Ishikawa (cell line): ENCODE results near the gene KDM2B.
A peak's percentile ranks its signal among the peaks of the same experiment; 100 is the strongest.

Experiments
- CEBPB ChIP-seq: IDR thresholded peaks from 2 replicates; pipeline ENCODE4 v1.6.1; 2012
- CREB1 ChIP-seq: IDR thresholded peaks from 2 replicates; pipeline ENCODE4 v1.6.1; 2012; ENCODE audit warnings: low read depth
- EGR1 ChIP-seq: IDR thresholded peaks from 2 replicates; pipeline ENCODE4 v1.6.1; 2012
- EP300 ChIP-seq: IDR thresholded peaks from 2 replicates; pipeline ENCODE4 v1.6.1; 2012; ENCODE audit warnings: borderline replicate concordance
- FOXM1 ChIP-seq: IDR thresholded peaks from 2 replicates; pipeline ENCODE4 v1.6.1; 2012; ENCODE audit warnings: low read depth, borderline replicate concordance
- NFIC ChIP-seq: IDR thresholded peaks from 2 replicates; pipeline ENCODE4 v1.6.1; 2012
- RAD21 ChIP-seq: IDR thresholded peaks from 2 replicates; pipeline ENCODE4 v1.6.1; 2012; ENCODE audit warnings: low read depth
- TAF1 ChIP-seq: IDR thresholded peaks from 2 replicates; pipeline ENCODE4 v1.6.1; 2012; ENCODE audit warnings: low read depth, mild to moderate bottlenecking
- TCF12 ChIP-seq: IDR thresholded peaks from 2 replicates; pipeline ENCODE4 v1.6.1; 2012; ENCODE audit warnings: low read depth
- TEAD4 ChIP-seq: IDR thresholded peaks from 2 replicates; pipeline ENCODE4 v1.6.1; 2012
- YY1 ChIP-seq: IDR thresholded peaks from 2 replicates; pipeline ENCODE4 v1.6.1; 2012; ENCODE audit warnings: low read depth
- ZBTB7A ChIP-seq: IDR thresholded peaks from 2 replicates; pipeline ENCODE4 v1.6.1; 2012; ENCODE audit warnings: low read depth
- TF ChIP-seq, protein P1 (sequence below): IDR thresholded peaks from 2 replicates; pipeline ENCODE4 v1.6.1; 2012
- TF ChIP-seq, protein P2 (sequence below): IDR thresholded peaks from 2 replicates; pipeline ENCODE4 v1.6.1; 2012
- TF ChIP-seq, protein P3 (sequence below): IDR thresholded peaks from 2 replicates; pipeline ENCODE4 v1.6.1; 2012; ENCODE audit warnings: low read depth, mild to moderate bottlenecking

The KDM2B gene

DNA sequence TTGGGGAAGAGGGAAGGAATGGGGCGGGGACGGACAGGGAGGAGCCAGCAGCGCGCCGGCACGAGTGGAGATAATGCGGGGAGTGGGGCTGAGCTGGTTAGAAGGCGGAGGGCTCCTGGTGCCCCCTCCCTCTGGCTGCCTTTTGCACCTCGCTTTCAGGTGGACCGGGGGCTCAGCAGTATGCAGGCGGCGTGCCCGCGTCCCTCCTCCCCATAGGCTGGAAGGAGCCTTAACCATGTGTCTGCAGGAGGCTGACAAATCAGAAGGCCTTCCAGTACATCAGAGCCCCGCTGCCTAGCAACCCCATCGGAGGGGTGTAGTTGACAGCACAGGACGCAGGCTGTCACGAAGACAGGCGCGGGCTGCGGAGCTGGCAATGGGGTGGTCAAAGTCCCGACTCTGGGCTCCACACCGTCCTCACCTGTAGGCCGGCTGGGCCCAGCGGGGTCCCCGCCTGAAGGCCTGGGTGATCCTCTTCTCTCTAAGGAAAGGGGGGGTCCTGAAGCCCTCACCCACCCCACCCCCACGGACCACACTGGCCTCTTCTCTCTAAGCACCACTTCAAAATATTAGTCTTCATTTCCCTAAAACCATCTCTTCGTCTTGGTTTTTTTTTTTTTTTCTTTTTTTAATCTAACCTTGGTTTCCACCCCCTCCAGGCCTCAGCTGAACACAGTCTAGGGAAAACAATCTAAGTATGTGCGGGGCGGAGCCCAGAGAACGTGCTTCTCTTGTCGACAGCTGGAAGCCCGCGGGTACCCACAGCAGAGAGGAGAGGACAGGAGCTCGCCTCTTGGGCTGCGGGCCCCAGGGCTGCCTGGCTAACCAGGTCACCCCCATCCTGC lies 44.5 kb downstream of the KDM2B start:
- no peak for TF ChIP-seq TEAD4
- no peak for TF ChIP-seq ZBTB7A
- TF ChIP-seq FOXM1 = no peak
- TF ChIP-seq, protein P1, sequence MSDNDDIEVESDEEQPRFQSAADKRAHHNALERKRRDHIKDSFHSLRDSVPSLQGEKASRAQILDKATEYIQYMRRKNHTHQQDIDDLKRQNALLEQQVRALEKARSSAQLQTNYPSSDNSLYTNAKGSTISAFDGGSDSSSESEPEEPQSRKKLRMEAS = peak; percentile 51
- no peak for TF ChIP-seq EGR1
- TF ChIP-seq TAF1 = no peak
- TF ChIP-seq RAD21 = no peak
- TF ChIP-seq, protein P2, sequence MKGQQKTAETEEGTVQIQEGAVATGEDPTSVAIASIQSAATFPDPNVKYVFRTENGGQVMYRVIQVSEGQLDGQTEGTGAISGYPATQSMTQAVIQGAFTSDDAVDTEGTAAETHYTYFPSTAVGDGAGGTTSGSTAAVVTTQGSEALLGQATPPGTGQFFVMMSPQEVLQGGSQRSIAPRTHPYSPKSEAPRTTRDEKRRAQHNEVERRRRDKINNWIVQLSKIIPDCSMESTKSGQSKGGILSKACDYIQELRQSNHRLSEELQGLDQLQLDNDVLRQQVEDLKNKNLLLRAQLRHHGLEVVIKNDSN = 0 out of 2 replicates have a peak, but pooled peaks have one; percentile 11
- no peak; the same call in 1 of the 2 replicates for TF ChIP-seq CREB1
- TF ChIP-seq, protein P3, sequence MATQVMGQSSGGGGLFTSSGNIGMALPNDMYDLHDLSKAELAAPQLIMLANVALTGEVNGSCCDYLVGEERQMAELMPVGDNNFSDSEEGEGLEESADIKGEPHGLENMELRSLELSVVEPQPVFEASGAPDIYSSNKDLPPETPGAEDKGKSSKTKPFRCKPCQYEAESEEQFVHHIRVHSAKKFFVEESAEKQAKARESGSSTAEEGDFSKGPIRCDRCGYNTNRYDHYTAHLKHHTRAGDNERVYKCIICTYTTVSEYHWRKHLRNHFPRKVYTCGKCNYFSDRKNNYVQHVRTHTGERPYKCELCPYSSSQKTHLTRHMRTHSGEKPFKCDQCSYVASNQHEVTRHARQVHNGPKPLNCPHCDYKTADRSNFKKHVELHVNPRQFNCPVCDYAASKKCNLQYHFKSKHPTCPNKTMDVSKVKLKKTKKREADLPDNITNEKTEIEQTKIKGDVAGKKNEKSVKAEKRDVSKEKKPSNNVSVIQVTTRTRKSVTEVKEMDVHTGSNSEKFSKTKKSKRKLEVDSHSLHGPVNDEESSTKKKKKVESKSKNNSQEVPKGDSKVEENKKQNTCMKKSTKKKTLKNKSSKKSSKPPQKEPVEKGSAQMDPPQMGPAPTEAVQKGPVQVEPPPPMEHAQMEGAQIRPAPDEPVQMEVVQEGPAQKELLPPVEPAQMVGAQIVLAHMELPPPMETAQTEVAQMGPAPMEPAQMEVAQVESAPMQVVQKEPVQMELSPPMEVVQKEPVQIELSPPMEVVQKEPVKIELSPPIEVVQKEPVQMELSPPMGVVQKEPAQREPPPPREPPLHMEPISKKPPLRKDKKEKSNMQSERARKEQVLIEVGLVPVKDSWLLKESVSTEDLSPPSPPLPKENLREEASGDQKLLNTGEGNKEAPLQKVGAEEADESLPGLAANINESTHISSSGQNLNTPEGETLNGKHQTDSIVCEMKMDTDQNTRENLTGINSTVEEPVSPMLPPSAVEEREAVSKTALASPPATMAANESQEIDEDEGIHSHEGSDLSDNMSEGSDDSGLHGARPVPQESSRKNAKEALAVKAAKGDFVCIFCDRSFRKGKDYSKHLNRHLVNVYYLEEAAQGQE = no peak

DNA sequence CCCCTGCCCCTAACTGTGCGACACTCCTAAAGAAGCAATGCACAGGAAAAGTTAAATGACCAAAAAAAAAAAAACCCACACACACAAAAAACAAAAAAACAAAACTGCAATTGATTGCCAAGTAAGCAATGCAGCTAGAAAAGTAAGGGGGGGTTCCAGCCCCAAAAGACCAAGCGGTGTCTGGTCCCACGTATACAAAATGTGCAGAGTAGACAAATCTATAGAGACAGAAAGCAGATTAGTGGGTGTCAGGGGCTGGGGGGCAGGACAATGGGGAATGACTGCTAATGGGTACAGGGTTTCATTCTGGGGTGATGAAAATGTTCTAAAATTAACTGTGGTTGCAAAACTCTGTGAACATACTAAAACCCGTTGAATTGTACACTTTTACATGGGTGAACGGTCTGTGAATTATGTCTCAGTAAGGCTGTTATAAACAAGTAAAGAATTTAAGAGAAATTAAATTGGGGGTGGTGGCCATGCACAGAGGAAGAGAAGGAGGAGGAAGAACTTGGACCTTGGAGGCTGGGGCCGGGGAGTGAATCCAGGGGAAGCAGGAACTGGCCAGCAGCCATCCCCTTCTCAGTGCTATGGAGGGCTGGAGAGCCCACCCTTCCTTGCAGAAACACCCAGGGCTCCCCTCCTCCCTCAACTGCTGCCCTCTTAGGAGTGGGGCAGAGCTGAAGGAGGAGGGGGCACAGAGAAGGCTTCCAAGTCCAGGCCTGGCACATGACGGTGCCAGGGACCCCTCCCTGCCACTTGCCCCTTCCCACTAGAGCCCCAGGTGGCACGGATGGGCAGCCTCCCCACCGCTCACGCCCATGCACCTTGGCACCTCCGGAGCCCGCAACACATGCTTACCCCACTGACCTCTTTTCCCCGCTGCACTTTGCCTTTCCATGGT lies 45.4 kb downstream of the KDM2B start:
- no peak for TF ChIP-seq CEBPB
- no peak for TF ChIP-seq TCF12
- TF ChIP-seq, protein P1 = no peak
- TF ChIP-seq TAF1 = no peak
- TF ChIP-seq RAD21 = no peak
- TF ChIP-seq CREB1 = no peak

DNA sequence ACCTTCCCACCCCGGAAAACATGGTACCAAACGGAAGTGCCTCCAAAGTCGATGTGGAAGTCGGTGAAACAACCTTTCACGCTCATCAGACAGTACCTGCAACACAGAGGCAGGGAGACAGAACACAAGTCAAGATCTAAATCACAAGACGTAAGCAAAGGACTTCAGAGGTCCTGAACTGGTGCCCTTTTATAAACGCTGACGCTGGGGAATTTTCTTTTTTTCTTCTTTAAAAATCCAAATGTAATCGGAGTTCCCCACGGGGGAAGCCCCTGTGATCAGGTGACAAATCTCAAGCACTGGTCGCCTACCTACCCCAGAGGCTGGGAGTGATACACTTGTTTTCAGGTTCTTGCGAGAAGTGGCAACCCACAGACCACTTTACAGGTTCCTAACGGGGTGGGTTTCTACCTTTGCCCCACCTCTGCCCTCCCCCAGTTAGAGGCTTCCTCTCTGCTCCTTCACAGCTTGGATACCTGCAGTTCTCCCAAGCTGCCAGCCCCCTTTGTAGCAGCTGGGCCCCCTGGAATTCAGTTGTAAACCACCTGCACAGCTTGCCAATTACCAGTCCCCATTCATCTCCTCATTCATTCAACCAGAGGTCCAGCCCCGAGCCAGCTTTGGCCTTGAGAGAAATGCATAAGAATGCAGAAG lies 46.2 kb downstream of the KDM2B start:
- TF ChIP-seq TAF1 (no peak), FOXM1 (no peak), YY1 (no peak), TCF12 (no peak), ZBTB7A (no peak), NFIC (no peak), TEAD4 (no peak), CREB1 (no peak)
- TF ChIP-seq, protein P3 = no peak
- TF ChIP-seq, protein P2 = no peak
- TF ChIP-seq, protein P1 = no peak

DNA sequence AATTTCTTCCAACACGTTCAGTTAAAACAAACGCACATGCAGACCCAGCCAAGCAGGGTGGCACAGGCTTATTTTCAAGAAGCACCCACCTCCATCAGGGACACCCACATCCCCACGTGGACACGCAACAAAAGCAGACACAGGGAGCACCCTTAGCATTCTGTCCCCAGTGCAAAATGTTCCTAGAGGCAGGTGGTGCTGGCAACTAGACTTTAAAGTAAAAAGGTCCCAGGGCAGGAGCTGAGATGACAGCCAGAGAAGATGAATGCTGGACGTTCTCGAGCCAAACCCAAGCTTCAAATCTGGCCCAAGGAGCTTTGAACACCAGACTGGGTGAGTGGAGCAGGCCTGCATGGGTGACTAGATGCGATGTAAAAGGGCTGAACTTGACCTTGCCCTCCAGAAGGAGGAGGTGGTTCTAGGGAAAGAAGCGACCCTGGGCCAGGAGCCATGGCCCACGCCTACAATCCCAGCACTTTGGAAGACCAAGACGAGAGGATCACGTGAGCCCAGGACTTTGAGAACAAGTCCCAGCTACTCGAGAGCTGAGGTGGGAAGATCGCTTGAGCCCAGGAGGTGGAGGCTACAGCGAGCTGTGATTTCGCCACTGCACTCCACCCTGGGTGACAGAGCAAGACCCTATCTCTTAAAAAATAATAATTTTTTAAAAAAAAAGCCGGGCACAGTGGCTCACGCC lies 47.3 kb downstream of the KDM2B start:
- TF ChIP-seq EGR1 = no peak
- TF ChIP-seq, protein P1 = no peak
- no peak for TF ChIP-seq TCF12
- TF ChIP-seq EP300 = no peak
- TF ChIP-seq CREB1 = no peak
- no peak for TF ChIP-seq NFIC
- TF ChIP-seq CEBPB = no peak
- TF ChIP-seq, protein P2 = no peak
- TF ChIP-seq, protein P3 = no peak
- TF ChIP-seq TEAD4 = no peak
- no peak for TF ChIP-seq YY1
- no peak for TF ChIP-seq ZBTB7A
- TF ChIP-seq FOXM1 = no peak
- no peak for TF ChIP-seq TAF1
- TF ChIP-seq RAD21 = no peak
